WTC11 (cell line): ENCODE results near the gene SPP1. TPM values are rescaled to one million over a fixed set of nuclear protein-coding genes. Genes with fewer than 3 reads are reported as not detected.

Experiments used
- ATAC-seq: fragments of 200-7000 bp; cut with Tn5 transposase; 2 replicates; pipeline ENCODE4 v1.10.0; 2021; ENCODE audit warnings: mild to moderate bottlenecking, moderate library complexity
- CTCF ChIA-PET: fragments of 300-600 bp; sonication (Branson Sonifier 250); formaldehyde crosslinking; loops from one replicate; lab custom pipeline; 2021; ENCODE audit warnings: antibody characterized with exemption; lab: Charles Lee
- POLR2A ChIA-PET: fragments of 350-600 bp; sonication (Branson Sonifier 250); formaldehyde crosslinking; loops from one replicate; lab custom pipeline; 2021; ENCODE audit warnings: antibody characterized with exemption; lab: Charles Lee
- DNase-seq: peaks from one replicate; pipeline ENCODE4 v3.0.0; 2021; ENCODE audit warnings: low spot score
- H3K27ac Mint-ChIP-seq: 2 replicates; pipeline ENCODE4 v1.8.0; 2021; ENCODE audit warnings: mixed read lengths
- H3K27me3 Mint-ChIP-seq: 2 replicates; pipeline ENCODE4 v1.8.0; 2021; ENCODE audit warnings: low read depth, mild to moderate bottlenecking, moderate library complexity, mixed read lengths
- H3K36me3 Mint-ChIP-seq: 2 replicates; pipeline ENCODE4 v1.8.0; 2021; ENCODE audit warnings: mixed read lengths
- H3K4me1 Mint-ChIP-seq: 2 replicates; pipeline ENCODE4 v1.8.0; 2022; ENCODE audit warnings: mixed read lengths
- H3K4me3 Mint-ChIP-seq: 2 replicates; pipeline ENCODE4 v1.8.0; 2021; ENCODE audit warnings: mild to moderate bottlenecking, moderate library complexity, mixed read lengths
- H3K9me3 Mint-ChIP-seq: 2 replicates; pipeline ENCODE4 v1.8.0; 2021; ENCODE audit warnings: mixed read lengths
- CBFB ChIP-seq: sonication (generic); formaldehyde crosslinking; IDR thresholded peaks from 2 replicates; pipeline ENCODE4 v1.8.1; 2022; ENCODE audit warnings: mild to moderate bottlenecking, low read depth, missing genetic modification reagents
- ESRRA ChIP-seq: sonication (generic); formaldehyde crosslinking; IDR thresholded peaks from 2 replicates; pipeline ENCODE4 v1.8.1; 2022; ENCODE audit warnings: mild to moderate bottlenecking, missing genetic modification reagents, borderline replicate concordance
- FOXK1 ChIP-seq: sonication (generic); formaldehyde crosslinking; IDR thresholded peaks from 2 replicates; pipeline ENCODE4 v1.8.0; 2022; ENCODE audit warnings: mild to moderate bottlenecking, moderate library complexity, missing genetic modification reagents
- FOXP1 ChIP-seq: sonication (generic); formaldehyde crosslinking; IDR thresholded peaks from 2 replicates; pipeline ENCODE4 v1.8.0; 2022; ENCODE audit warnings: missing genetic modification reagents, mild to moderate bottlenecking, moderate library complexity, borderline replicate concordance
- GRHL2 ChIP-seq: fragments of 250-450 bp; sonication (Bioruptor Pico); IDR thresholded peaks from 2 replicates; pipeline ENCODE4 v1.8.0; 2022; ENCODE audit warnings: mild to moderate bottlenecking, moderate library complexity; ENCODE audit not compliant: insufficient replicate concordance, severe bottlenecking
- JAZF1 ChIP-seq: fragments of 250-450 bp; sonication (Bioruptor Pico); IDR thresholded peaks from 2 replicates; pipeline ENCODE4 v1.9.0; 2021; ENCODE audit warnings: moderate library complexity, mild to moderate bottlenecking, inconsistent platforms
- JUN ChIP-seq: sonication (generic); formaldehyde crosslinking; IDR thresholded peaks from 2 replicates; pipeline ENCODE4 v1.8.0; 2023; ENCODE audit warnings: mild to moderate bottlenecking, missing genetic modification reagents
- KAT7 ChIP-seq: sonication (generic); formaldehyde crosslinking; IDR thresholded peaks from 2 replicates; pipeline ENCODE4 v1.8.1; 2023; ENCODE audit warnings: missing genetic modification reagents, mild to moderate bottlenecking, borderline replicate concordance
- MYBL2 ChIP-seq: sonication (generic); formaldehyde crosslinking; IDR thresholded peaks from 2 replicates; pipeline ENCODE4 v1.8.1; 2023; ENCODE audit warnings: mild to moderate bottlenecking, moderate library complexity, missing genetic modification reagents
- NFE2L1 ChIP-seq: sonication (generic); formaldehyde crosslinking; IDR thresholded peaks from 2 replicates; pipeline ENCODE4 v1.8.1; 2023; ENCODE audit warnings: missing genetic modification reagents
- OVOL2 ChIP-seq: fragments of 250-450 bp; sonication (Bioruptor Pico); IDR thresholded peaks from 2 replicates; pipeline ENCODE4 v1.9.0; 2021; ENCODE audit warnings: mild to moderate bottlenecking, borderline replicate concordance
- RORB ChIP-seq: fragments of 250-450 bp; sonication (Bioruptor Pico); IDR thresholded peaks from 2 replicates; pipeline ENCODE4 v1.9.0; 2021; ENCODE audit warnings: mild to moderate bottlenecking
- SMAD3 ChIP-seq: sonication (generic); formaldehyde crosslinking; IDR thresholded peaks from 2 replicates; pipeline ENCODE4 v1.8.0; 2022; ENCODE audit warnings: missing genetic modification reagents, mild to moderate bottlenecking, borderline replicate concordance
- TP53 ChIP-seq: sonication (generic); formaldehyde crosslinking; IDR thresholded peaks from 2 replicates; pipeline ENCODE4 v1.8.1; 2023; ENCODE audit warnings: mild to moderate bottlenecking, missing genetic modification reagents
- ZBTB21 ChIP-seq: sonication (generic); formaldehyde crosslinking; IDR thresholded peaks from 2 replicates; pipeline ENCODE4 v1.8.1; 2023; ENCODE audit warnings: mild to moderate bottlenecking, missing genetic modification reagents, borderline replicate concordance
- ZNF219 ChIP-seq: sonication (generic); formaldehyde crosslinking; IDR thresholded peaks from 2 replicates; pipeline ENCODE4 v1.8.0; 2023; ENCODE audit warnings: missing genetic modification reagents, mild to moderate bottlenecking, borderline replicate concordance
- ZNF317 ChIP-seq: sonication (generic); formaldehyde crosslinking; IDR thresholded peaks from 2 replicates; pipeline ENCODE4 v1.8.1; 2023; ENCODE audit warnings: low read depth, mild to moderate bottlenecking, moderate library complexity, missing genetic modification reagents, borderline replicate concordance
- ZNF396 ChIP-seq: fragments of 250-450 bp; sonication (Bioruptor Pico); IDR thresholded peaks from 2 replicates; pipeline ENCODE4 v1.8.0; 2021; ENCODE audit warnings: mild to moderate bottlenecking, moderate library complexity, borderline replicate concordance
- ZNF416 ChIP-seq: fragments of 250-450 bp; sonication (Bioruptor Pico); IDR thresholded peaks from 2 replicates; pipeline ENCODE4 v1.9.0; 2021; ENCODE audit warnings: mild to moderate bottlenecking, inconsistent platforms
- ZNF423 ChIP-seq: fragments of 250-450 bp; sonication (Bioruptor Pico); IDR thresholded peaks from 2 replicates; pipeline ENCODE4 v2.1.2; 2022; ENCODE audit warnings: mild to moderate bottlenecking, moderate library complexity
- ZNF671 ChIP-seq: fragments of 250-450 bp; sonication (Bioruptor Pico); IDR thresholded peaks from 2 replicates; pipeline ENCODE4 v1.8.0; 2021; ENCODE audit warnings: mild to moderate bottlenecking
- total RNA-seq: library from RNA; stranded (reverse); gene quantifications from 3 replicates; pipeline ENCODE4 v1.2.3, GENCODE V29; 2021
- TF ChIP-seq, protein P1 (sequence below): sonication (generic); formaldehyde crosslinking; IDR thresholded peaks from 2 replicates; pipeline ENCODE4 v1.8.1; 2023; ENCODE audit warnings: mild to moderate bottlenecking, missing genetic modification reagents
- TF ChIP-seq, protein P2 (sequence below): sonication (generic); formaldehyde crosslinking; IDR thresholded peaks from 2 replicates; pipeline ENCODE4 v1.8.0; 2023; ENCODE audit warnings: mild to moderate bottlenecking, missing genetic modification reagents
- TF ChIP-seq, protein P3 (sequence below): sonication (generic); formaldehyde crosslinking; IDR thresholded peaks from 2 replicates; pipeline ENCODE4 v1.8.1; 2023; ENCODE audit warnings: mild to moderate bottlenecking, moderate library complexity, missing genetic modification reagents
- TF ChIP-seq, protein P4 (sequence below): sonication (generic); formaldehyde crosslinking; IDR thresholded peaks from 2 replicates; pipeline ENCODE4 v1.8.1; 2022; ENCODE audit warnings: low read depth, mild to moderate bottlenecking, moderate library complexity, missing genetic modification reagents, borderline replicate concordance
- TF ChIP-seq, protein P5 (sequence below): sonication (generic); formaldehyde crosslinking; IDR thresholded peaks from 2 replicates; pipeline ENCODE4 v1.8.0; 2022; ENCODE audit warnings: missing genetic modification reagents
- TF ChIP-seq, protein P6 (sequence below): sonication (generic); formaldehyde crosslinking; IDR thresholded peaks from 2 replicates; pipeline ENCODE4 v1.8.0; 2022; ENCODE audit warnings: mild to moderate bottlenecking, missing genetic modification reagents
- TF ChIP-seq, protein P7 (sequence below): sonication (generic); formaldehyde crosslinking; IDR thresholded peaks from 2 replicates; pipeline ENCODE4 v1.8.1; 2022; ENCODE audit warnings: low read depth, missing genetic modification reagents, borderline replicate concordance

Gene SPP1
- total RNA-seq, 1 experiment from 2014 or later = 56.6 TPM

DNA sequence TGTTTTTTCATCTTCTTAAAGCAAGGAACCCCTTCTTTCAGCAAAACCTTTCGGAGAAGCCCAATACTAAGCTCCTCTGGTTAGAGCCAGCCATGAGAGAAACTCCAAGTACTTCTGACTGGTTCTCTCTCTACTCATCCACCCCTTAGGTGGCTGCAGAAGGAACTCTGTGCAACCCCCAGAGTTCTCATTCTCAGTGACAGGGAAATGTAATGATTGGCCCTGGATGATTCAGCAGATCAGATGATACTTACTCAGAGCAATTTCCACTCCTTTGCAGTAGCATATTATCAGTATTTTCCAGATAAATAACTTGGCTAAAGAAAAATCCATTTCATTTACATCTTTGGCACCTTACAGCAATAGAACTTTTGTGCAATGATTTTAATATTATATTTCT, 3.2 kb downstream of the SPP1 start (continued):
- TF ChIP-seq, protein P1, sequence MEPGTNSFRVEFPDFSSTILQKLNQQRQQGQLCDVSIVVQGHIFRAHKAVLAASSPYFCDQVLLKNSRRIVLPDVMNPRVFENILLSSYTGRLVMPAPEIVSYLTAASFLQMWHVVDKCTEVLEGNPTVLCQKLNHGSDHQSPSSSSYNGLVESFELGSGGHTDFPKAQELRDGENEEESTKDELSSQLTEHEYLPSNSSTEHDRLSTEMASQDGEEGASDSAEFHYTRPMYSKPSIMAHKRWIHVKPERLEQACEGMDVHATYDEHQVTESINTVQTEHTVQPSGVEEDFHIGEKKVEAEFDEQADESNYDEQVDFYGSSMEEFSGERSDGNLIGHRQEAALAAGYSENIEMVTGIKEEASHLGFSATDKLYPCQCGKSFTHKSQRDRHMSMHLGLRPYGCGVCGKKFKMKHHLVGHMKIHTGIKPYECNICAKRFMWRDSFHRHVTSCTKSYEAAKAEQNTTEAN = no peak
- TF ChIP-seq, protein P2, sequence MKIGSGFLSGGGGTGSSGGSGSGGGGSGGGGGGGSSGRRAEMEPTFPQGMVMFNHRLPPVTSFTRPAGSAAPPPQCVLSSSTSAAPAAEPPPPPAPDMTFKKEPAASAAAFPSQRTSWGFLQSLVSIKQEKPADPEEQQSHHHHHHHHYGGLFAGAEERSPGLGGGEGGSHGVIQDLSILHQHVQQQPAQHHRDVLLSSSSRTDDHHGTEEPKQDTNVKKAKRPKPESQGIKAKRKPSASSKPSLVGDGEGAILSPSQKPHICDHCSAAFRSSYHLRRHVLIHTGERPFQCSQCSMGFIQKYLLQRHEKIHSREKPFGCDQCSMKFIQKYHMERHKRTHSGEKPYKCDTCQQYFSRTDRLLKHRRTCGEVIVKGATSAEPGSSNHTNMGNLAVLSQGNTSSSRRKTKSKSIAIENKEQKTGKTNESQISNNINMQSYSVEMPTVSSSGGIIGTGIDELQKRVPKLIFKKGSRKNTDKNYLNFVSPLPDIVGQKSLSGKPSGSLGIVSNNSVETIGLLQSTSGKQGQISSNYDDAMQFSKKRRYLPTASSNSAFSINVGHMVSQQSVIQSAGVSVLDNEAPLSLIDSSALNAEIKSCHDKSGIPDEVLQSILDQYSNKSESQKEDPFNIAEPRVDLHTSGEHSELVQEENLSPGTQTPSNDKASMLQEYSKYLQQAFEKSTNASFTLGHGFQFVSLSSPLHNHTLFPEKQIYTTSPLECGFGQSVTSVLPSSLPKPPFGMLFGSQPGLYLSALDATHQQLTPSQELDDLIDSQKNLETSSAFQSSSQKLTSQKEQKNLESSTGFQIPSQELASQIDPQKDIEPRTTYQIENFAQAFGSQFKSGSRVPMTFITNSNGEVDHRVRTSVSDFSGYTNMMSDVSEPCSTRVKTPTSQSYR = no peak
- no peak for TF ChIP-seq NFE2L1 (CRISPR knock-in tag)
- no peak for TF ChIP-seq ZNF317 (CRISPR knock-in tag)
- TF ChIP-seq, protein P3, sequence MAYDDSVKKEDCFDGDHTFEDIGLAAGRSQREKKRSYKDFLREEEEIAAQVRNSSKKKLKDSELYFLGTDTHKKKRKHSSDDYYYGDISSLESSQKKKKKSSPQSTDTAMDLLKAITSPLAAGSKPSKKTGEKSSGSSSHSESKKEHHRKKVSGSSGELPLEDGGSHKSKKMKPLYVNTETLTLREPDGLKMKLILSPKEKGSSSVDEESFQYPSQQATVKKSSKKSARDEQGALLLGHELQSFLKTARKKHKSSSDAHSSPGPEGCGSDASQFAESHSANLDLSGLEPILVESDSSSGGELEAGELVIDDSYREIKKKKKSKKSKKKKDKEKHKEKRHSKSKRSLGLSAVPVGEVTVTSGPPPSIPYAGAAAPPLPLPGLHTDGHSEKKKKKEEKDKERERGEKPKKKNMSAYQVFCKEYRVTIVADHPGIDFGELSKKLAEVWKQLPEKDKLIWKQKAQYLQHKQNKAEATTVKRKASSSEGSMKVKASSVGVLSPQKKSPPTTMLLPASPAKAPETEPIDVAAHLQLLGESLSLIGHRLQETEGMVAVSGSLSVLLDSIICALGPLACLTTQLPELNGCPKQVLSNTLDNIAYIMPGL (CRISPR knock-in tag) = no peak
- no peak for TF ChIP-seq MYBL2
- TF ChIP-seq, protein P4, sequence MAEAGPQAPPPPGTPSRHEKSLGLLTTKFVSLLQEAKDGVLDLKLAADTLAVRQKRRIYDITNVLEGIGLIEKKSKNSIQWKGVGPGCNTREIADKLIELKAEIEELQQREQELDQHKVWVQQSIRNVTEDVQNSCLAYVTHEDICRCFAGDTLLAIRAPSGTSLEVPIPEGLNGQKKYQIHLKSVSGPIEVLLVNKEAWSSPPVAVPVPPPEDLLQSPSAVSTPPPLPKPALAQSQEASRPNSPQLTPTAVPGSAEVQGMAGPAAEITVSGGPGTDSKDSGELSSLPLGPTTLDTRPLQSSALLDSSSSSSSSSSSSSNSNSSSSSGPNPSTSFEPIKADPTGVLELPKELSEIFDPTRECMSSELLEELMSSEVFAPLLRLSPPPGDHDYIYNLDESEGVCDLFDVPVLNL (CRISPR knock-in tag) = no peak
- no peak for TF ChIP-seq ZBTB21 (CRISPR knock-in tag)
- TF ChIP-seq CBFB = no peak
- no peak for TF ChIP-seq ZNF671
- TF ChIP-seq, all 79 proteins: peak for 0

DNA sequence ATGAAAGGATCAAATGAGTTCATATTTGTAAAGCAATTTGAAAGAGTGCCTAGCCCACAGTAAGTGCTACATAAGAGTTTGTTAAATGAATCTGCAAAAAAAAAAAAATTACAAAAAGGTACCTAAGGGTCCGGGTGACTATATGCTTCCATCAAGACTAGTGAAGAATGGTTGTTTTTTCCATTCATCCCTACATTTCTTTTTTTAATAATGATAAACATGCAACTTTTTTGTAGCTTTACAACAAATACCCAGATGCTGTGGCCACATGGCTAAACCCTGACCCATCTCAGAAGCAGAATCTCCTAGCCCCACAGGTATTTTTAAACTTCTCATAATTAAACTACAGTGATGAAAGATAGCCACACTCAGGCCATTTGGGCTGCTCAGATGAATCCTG, 4.3 kb downstream of the SPP1 start:
- ChIA-PET CTCF (interaction anchor here (0.7 to 1.2 kb wide), 3 partner anchors 53 to 141 kb away, joined by 3 to 5 read pairs (median 4); no protein-coding TSS in a partner anchor), POLR2A (no interaction called here)
- H3K9me3 Mint-ChIP-seq = no peaks in the 10 kb centered on the region

DNA sequence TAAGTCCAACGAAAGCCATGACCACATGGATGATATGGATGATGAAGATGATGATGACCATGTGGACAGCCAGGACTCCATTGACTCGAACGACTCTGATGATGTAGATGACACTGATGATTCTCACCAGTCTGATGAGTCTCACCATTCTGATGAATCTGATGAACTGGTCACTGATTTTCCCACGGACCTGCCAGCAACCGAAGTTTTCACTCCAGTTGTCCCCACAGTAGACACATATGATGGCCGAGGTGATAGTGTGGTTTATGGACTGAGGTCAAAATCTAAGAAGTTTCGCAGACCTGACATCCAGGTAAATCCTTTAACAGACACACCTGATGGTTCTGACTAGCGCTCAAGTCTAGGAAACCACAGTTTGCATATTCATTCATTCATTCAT, 6.0 kb downstream of the SPP1 start:
- ChIA-PET POLR2A (no interaction called here), CTCF (no interaction called here)
- H3K36me3 Mint-ChIP-seq = peaks cover 7% of the 10 kb centered on the region; the same call in 1 of the 2 replicates
- no peak overlapping the region for H3K4me3 Mint-ChIP-seq
- H3K4me1 Mint-ChIP-seq = peaks cover 13% of the 10 kb centered on the region
- DNase-seq (no peak), ATAC-seq (no peak)
- H3K27ac Mint-ChIP-seq = no peak overlapping the region
- H3K9me3 Mint-ChIP-seq = no peaks in the 10 kb centered on the region
- H3K27me3 Mint-ChIP-seq = no peaks in the 10 kb centered on the region
- no peak for TF ChIP-seq ZBTB21 (CRISPR knock-in tag)
- TF ChIP-seq, protein P5, sequence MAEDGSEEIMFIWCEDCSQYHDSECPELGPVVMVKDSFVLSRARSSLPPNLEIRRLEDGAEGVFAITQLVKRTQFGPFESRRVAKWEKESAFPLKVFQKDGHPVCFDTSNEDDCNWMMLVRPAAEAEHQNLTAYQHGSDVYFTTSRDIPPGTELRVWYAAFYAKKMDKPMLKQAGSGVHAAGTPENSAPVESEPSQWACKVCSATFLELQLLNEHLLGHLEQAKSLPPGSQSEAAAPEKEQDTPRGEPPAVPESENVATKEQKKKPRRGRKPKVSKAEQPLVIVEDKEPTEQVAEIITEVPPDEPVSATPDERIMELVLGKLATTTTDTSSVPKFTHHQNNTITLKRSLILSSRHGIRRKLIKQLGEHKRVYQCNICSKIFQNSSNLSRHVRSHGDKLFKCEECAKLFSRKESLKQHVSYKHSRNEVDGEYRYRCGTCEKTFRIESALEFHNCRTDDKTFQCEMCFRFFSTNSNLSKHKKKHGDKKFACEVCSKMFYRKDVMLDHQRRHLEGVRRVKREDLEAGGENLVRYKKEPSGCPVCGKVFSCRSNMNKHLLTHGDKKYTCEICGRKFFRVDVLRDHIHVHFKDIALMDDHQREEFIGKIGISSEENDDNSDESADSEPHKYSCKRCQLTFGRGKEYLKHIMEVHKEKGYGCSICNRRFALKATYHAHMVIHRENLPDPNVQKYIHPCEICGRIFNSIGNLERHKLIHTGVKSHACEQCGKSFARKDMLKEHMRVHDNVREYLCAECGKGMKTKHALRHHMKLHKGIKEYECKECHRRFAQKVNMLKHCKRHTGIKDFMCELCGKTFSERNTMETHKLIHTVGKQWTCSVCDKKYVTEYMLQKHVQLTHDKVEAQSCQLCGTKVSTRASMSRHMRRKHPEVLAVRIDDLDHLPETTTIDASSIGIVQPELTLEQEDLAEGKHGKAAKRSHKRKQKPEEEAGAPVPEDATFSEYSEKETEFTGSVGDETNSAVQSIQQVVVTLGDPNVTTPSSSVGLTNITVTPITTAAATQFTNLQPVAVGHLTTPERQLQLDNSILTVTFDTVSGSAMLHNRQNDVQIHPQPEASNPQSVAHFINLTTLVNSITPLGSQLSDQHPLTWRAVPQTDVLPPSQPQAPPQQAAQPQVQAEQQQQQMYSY (CRISPR knock-in tag) = no peak
- TF ChIP-seq ESRRA (CRISPR knock-in tag) = no peak
- no peak for TF ChIP-seq FOXP1
- TF ChIP-seq ZNF317 (CRISPR knock-in tag) = no peak
- TF ChIP-seq JUN (CRISPR knock-in tag) = no peak
- no peak for TF ChIP-seq RORB (CRISPR knock-in tag)
- TF ChIP-seq, protein P6, sequence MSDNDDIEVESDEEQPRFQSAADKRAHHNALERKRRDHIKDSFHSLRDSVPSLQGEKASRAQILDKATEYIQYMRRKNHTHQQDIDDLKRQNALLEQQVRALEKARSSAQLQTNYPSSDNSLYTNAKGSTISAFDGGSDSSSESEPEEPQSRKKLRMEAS (CRISPR knock-in tag) = no peak

More for the DNA sequence above, 4.3 kb downstream of the SPP1 start:
- H3K27ac Mint-ChIP-seq = no peak overlapping the region; the same call in 1 of the 2 replicates
- H3K27me3 Mint-ChIP-seq = no peaks in the 10 kb centered on the region
- H3K4me3 Mint-ChIP-seq = no peak overlapping the region
- ATAC-seq = no peak
- no peak for DNase-seq
- H3K4me1 Mint-ChIP-seq = peaks cover 20% of the 10 kb centered on the region
- TF ChIP-seq KAT7 (CRISPR knock-in tag) (no peak), ZNF423 (CRISPR knock-in tag) (no peak), ZNF219 (no peak), FOXK1 (no peak), JAZF1 (no peak), SMAD3 (CRISPR knock-in tag) (no peak), ESRRA (CRISPR knock-in tag) (no peak), OVOL2 (CRISPR knock-in tag) (no peak), ZNF416 (CRISPR knock-in tag) (no peak), TP53 (CRISPR knock-in tag) (no peak), GRHL2 (no peak), ZNF396 (CRISPR knock-in tag) (no peak)
- TF ChIP-seq, protein P7, sequence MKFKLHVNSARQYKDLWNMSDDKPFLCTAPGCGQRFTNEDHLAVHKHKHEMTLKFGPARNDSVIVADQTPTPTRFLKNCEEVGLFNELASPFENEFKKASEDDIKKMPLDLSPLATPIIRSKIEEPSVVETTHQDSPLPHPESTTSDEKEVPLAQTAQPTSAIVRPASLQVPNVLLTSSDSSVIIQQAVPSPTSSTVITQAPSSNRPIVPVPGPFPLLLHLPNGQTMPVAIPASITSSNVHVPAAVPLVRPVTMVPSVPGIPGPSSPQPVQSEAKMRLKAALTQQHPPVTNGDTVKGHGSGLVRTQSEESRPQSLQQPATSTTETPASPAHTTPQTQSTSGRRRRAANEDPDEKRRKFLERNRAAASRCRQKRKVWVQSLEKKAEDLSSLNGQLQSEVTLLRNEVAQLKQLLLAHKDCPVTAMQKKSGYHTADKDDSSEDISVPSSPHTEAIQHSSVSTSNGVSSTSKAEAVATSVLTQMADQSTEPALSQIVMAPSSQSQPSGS = no peak
- H3K36me3 Mint-ChIP-seq = peaks cover 7% of the 10 kb centered on the region; the same call in 1 of the 2 replicates
